Epithelial cell of proximal tubule (primary cell): ENCODE results near the gene BBX. TPM values are rescaled to one million over a fixed set of nuclear protein-coding genes. Genes with fewer than 3 reads are reported as not detected.

Experiments used
- DNase-seq: peaks from one replicate; pipeline ENCODE4 v3.0.0-alpha.2; 2011; ENCODE audit warnings: low read depth
- H3K4me3 ChIP-seq: 2 replicates; pipeline ENCODE4 v1.5.1; 2011; ENCODE audit warnings: low read depth, mild to moderate bottlenecking, low read length
- total RNA-seq: library from RNA; depleted of rRNA; stranded (reverse); fragments of >200 nt; gene quantifications from 2 replicates; pipeline ENCODE4 v1.2.3, GENCODE V29; 2015
- TF ChIP-seq, protein P1 (sequence below): conservative IDR thresholded peaks from 2 replicates; pipeline ENCODE4 v1.5.1; 2012; ENCODE audit warnings: low read depth, mild to moderate bottlenecking, low read length

Gene BBX
- total RNA-seq, 1 donor from 2014 or later: 35.7 TPM

DNA sequence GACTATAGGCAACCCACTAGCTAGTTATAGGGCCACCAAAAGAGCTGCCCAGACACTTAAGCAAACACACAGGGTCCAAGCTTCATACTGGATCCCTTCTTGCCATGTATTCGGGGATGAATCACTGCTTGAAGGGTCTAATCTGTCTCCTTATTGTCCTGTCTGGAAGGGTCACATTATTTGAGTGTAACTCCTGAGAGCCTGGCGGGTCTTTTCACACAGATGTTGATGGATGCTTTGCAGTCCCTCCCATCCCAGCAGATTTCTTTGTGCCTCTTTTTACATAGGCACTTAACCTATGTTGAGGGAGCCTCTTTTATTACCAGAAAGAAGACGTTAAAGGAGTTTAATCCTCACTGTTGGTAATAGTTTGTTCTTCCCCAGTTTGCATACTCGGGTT is 56.6 kb downstream of the BBX start:
- no peak overlapping the region for H3K4me3 ChIP-seq
- no peak for DNase-seq
- TF ChIP-seq, protein P1, sequence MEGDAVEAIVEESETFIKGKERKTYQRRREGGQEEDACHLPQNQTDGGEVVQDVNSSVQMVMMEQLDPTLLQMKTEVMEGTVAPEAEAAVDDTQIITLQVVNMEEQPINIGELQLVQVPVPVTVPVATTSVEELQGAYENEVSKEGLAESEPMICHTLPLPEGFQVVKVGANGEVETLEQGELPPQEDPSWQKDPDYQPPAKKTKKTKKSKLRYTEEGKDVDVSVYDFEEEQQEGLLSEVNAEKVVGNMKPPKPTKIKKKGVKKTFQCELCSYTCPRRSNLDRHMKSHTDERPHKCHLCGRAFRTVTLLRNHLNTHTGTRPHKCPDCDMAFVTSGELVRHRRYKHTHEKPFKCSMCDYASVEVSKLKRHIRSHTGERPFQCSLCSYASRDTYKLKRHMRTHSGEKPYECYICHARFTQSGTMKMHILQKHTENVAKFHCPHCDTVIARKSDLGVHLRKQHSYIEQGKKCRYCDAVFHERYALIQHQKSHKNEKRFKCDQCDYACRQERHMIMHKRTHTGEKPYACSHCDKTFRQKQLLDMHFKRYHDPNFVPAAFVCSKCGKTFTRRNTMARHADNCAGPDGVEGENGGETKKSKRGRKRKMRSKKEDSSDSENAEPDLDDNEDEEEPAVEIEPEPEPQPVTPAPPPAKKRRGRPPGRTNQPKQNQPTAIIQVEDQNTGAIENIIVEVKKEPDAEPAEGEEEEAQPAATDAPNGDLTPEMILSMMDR: no peak

DNA sequence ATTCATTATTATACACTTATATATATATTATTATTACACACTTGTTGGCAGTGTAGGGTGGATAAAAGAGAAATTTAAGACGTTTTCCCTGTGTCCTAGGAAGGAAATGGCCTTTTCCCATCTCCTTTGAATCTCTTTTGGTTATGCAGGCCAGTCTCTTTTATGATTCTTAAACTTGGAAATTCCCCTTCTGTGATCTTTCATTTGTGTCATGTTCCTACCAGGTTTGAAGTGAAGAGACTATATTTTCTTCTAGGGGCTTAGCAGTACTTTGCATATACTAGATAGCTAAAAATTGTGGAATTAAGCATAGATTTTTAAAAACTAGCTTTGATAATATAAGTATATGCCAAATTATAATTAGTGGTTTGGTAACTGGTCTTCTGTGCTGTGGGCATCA is 58.5 kb downstream of the BBX start:
- TF ChIP-seq, protein P1: no peak
- no peak overlapping the region for H3K4me3 ChIP-seq
- no peak for DNase-seq

DNA sequence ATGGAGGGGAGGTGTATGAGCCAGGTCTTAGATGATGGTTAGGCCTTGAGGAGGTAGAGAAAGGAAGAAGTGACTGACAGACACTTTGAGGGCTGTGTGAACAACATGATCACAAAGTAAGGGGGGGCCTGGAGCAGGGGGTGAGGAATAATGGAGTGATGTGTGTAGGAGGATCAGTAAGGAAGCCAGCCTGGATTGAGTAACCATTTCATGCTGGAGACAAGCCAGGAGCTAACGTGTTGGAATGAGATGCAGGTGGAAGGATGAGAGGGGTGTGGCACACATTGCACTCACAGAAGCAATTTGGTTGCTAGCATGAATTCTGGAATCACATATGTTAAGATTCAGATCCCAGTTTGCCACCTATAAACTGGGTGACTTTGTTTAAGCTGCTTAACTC is 65.5 kb downstream of the BBX start:
- no peak overlapping the region for H3K4me3 ChIP-seq
- no peak for DNase-seq
- TF ChIP-seq, protein P1: no peak

DNA sequence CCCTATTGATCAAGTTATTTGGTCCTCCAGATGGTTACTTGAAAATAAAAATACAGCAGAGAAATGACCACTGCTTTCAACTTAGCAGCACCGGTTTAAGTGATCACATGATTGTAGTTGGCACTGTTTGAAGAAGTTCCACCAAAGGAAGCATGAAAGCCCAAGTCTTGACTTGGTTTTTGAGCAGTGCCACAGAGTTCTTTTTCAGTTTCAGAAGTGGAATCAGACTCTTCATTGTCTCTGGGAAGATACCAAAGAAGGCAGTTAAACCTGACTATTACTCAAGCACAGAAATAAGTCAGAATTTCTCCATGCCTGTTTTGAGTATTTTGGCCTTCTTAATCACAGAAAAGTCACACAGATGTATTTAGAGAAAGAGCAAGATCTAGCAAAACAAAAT is 66.7 kb downstream of the BBX start:
- DNase-seq: no peak
- TF ChIP-seq, protein P1: no peak
- no peak overlapping the region for H3K4me3 ChIP-seq

DNA sequence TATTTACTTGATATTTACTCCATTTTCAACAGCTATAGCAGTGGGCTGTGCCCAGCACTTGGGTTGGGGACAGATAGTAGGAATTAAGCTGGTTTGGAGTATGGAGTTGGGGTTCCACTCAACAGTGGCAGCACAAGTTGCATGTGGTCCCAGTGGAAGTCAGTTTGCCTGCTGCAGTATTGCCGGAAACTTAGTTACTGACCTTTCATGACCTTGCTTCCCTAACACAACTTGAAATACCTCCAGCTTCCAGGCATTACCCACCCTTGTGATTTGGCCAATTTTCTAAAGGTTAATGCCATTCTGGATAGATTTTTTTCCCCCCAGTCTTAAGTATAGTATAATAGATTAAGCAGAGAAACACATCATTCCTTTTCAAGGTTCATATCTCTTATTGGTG is 68.0 kb downstream of the BBX start:
- TF ChIP-seq, protein P1: no peak
- H3K4me3 ChIP-seq: no peak overlapping the region
- DNase-seq: no peak

DNA sequence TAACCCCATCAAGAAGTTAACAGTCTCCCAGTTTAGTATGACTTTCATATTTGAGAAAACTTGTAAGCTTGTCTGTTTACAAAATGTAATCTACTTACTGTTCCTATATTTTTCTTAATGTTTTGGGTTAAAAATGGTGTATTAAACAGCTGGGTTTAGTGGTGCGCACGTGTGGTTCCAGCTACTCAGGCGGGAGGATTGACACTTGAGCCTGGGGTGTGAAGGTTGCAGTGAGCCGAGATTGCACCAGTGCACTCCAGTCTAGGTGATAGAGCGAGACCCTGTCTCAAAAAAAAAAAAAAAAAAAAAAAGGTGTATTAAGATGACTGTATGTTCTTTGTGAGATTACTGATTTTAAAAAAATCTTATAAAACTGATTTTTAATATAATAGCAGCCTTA is 69.3 kb downstream of the BBX start:
- no peak overlapping the region for H3K4me3 ChIP-seq
- DNase-seq: no peak
- TF ChIP-seq, protein P1: no peak

DNA sequence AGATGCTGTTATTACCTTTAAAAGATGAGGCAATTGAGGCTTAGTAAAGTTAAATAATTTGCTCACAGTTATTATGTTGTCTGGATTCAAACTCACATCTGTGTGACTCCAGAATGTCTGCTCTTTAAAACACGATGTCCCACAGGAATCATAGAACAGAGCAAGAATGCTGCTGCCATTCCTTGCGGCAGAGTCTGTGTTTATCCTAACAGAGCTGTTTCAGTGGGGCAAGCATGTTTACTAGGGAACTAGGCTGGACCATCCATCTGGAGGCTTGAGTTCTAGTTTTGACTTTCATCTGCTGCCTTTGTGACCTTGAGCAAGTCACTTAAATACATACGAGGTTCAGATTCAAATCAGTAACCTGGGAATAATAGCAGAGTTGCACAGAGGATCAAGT is 72.1 kb downstream of the BBX start:
- DNase-seq: no peak
- no peak overlapping the region for H3K4me3 ChIP-seq
- TF ChIP-seq, protein P1: no peak
